Astrocyte (in vitro differentiated cells and primary cell): ENCODE measurements around the gene DNAH6. TPM values are rescaled to one million over a fixed set of nuclear protein-coding genes. Genes with fewer than 3 reads are reported as not detected.

Source experiments
- DNase-seq: peaks from one replicate; pipeline ENCODE4 v3.0.0-alpha.2; 2010; ENCODE audit warnings: low read depth
- FAIRE-seq: peaks from 2 replicates; lab custom pipeline; 2011; peaks lifted over from hg19 to GRCh38; lab: Jason Lieb, UNC
- H2AFZ ChIP-seq: 2 replicates; pipeline ENCODE4 v1.6.0; 2012; ENCODE audit warnings: low read depth, low read length, inconsistent platforms
- H3K27ac ChIP-seq: 2 replicates; pipeline ENCODE4 v1.5.1; 2011; ENCODE audit warnings: low read depth, low read length, inconsistent platforms
- H3K27me3 ChIP-seq: 2 replicates; pipeline ENCODE4 v1.6.0; 2011; ENCODE audit warnings: low read length, inconsistent platforms; ENCODE audit not compliant: insufficient read depth
- H3K36me3 ChIP-seq: 2 replicates; pipeline ENCODE4 v1.5.1; 2011; ENCODE audit warnings: low read length, inconsistent platforms; ENCODE audit not compliant: insufficient read depth
- H3K4me1 ChIP-seq: 2 replicates; pipeline ENCODE4 v1.5.1; 2011; ENCODE audit warnings: low read length, inconsistent platforms; ENCODE audit not compliant: insufficient read depth
- H3K4me2 ChIP-seq: 2 replicates; pipeline ENCODE4 v1.6.0; 2012; ENCODE audit warnings: low read length, inconsistent platforms
- H3K4me3 ChIP-seq: 2 replicates; pipeline ENCODE4 v1.5.1; 2011; ENCODE audit warnings: low read depth, mild to moderate bottlenecking, low read length, inconsistent platforms; ENCODE audit not compliant: insufficient read depth
- H3K79me2 ChIP-seq: 2 replicates; pipeline ENCODE4 v1.6.0; 2012; ENCODE audit warnings: mild to moderate bottlenecking, low read length, inconsistent platforms; ENCODE audit not compliant: insufficient read depth
- H3K9ac ChIP-seq: 2 replicates; pipeline ENCODE4 v1.6.0; 2012; ENCODE audit warnings: mild to moderate bottlenecking, low read length, inconsistent platforms
- H3K9me3 ChIP-seq: 2 replicates; pipeline ENCODE4 v1.5.1; 2012; ENCODE audit warnings: low read depth, mild to moderate bottlenecking, low read length, inconsistent platforms; ENCODE audit not compliant: insufficient read depth
- H4K20me1 ChIP-seq: 2 replicates; pipeline ENCODE4 v1.6.0; 2012; ENCODE audit warnings: low read length, inconsistent platforms; ENCODE audit not compliant: insufficient read depth
- H3K27ac Mint-ChIP-seq: one replicate; pipeline ENCODE4 v1.8.0; 2021; ENCODE audit warnings: mild to moderate bottlenecking, mixed read lengths; ENCODE audit not compliant: unreplicated experiment
- H3K27me3 Mint-ChIP-seq: one replicate; pipeline ENCODE4 v1.8.0; 2021; ENCODE audit warnings: low read depth, mixed read lengths; ENCODE audit not compliant: unreplicated experiment
- H3K36me3 Mint-ChIP-seq: one replicate; pipeline ENCODE4 v1.8.0; 2021; ENCODE audit warnings: low read depth, mixed read lengths; ENCODE audit not compliant: unreplicated experiment
- H3K4me1 Mint-ChIP-seq: one replicate; pipeline ENCODE4 v1.8.0; 2021; ENCODE audit warnings: low read depth, mixed read lengths; ENCODE audit not compliant: unreplicated experiment
- H3K4me3 Mint-ChIP-seq: one replicate; pipeline ENCODE4 v1.8.0; 2021; ENCODE audit warnings: mild to moderate bottlenecking, moderate library complexity, mixed read lengths; ENCODE audit not compliant: unreplicated experiment
- H3K9me3 Mint-ChIP-seq: one replicate; pipeline ENCODE4 v1.8.0; 2021; ENCODE audit warnings: mild to moderate bottlenecking, mixed read lengths; ENCODE audit not compliant: unreplicated experiment
- CTCF ChIP-seq: IDR thresholded peaks from 2 replicates; pipeline ENCODE4 v1.5.1; 2011; ENCODE audit warnings: low read depth, mild to moderate bottlenecking, inconsistent platforms, low read length, moderate library complexity; ENCODE audit not compliant: insufficient read depth
- EZH2 ChIP-seq: IDR thresholded peaks from 2 replicates; pipeline ENCODE4 v1.6.1; 2012; ENCODE audit warnings: mild to moderate bottlenecking, low read length, inconsistent platforms; ENCODE audit not compliant: insufficient read depth
- total RNA-seq: library from RNA; stranded (reverse); gene quantifications from 2 replicates; pipeline ENCODE4 v1.2.1, GENCODE V29; 2021

Gene DNAH6
- total RNA-seq, 1 donor from 2014 or later, result 0.20 TPM

- no peaks in the 10 kb centered on the region for H3K27me3 Mint-ChIP-seq
- Histone ChIP-seq H4K20me1 (no peaks in the 10 kb centered on the region), H3K4me3 (no peak overlapping the region), H3K4me2 (no peak overlapping the region), H3K4me1 (peaks cover 5% of the 10 kb centered on the region), H3K27me3 (no peaks in the 10 kb centered on the region), H3K36me3 (no peaks in the 10 kb centered on the region), H3K9me3 (no peaks in the 10 kb centered on the region), H3K9ac (no peak overlapping the region), H3K79me2 (no peaks in the 10 kb centered on the region), H3K27ac (no peak overlapping the region), H2AFZ (no peak overlapping the region)
- H3K27ac Mint-ChIP-seq, result no peak overlapping the region
- DNase-seq (no peak), FAIRE-seq (no peak)
- no peaks in the 10 kb centered on the region for H3K4me1 Mint-ChIP-seq
- no peak for TF ChIP-seq CTCF
- no peak for TF ChIP-seq EZH2
- no peaks in the 10 kb centered on the region for H3K36me3 Mint-ChIP-seq
- no peak overlapping the region for H3K4me3 Mint-ChIP-seq
- no peaks in the 10 kb centered on the region for H3K9me3 Mint-ChIP-seq
Observed at GRCh38 chr2:84711651-84712050, 195.4 kb downstream of the DNAH6 start.

- H3K9ac ChIP-seq, result no peak overlapping the region
- H3K27ac ChIP-seq, result no peak overlapping the region
- DNase-seq (no peak), FAIRE-seq (no peak)
- no peaks in the 10 kb centered on the region for H3K27me3 ChIP-seq
- TF ChIP-seq CTCF (no peak), EZH2 (no peak)
- Mint-ChIP-seq H3K36me3 (no peaks in the 10 kb centered on the region), H3K27me3 (peaks cover 2% of the 10 kb centered on the region), H3K4me3 (no peak overlapping the region), H3K27ac (no peak overlapping the region), H3K9me3 (no peaks in the 10 kb centered on the region), H3K4me1 (peaks cover 2% of the 10 kb centered on the region)
- no peak overlapping the region for H3K4me3 ChIP-seq
- H3K9me3 ChIP-seq, result no peaks in the 10 kb centered on the region
- H2AFZ ChIP-seq, result no peak overlapping the region
- no peaks in the 10 kb centered on the region for H3K79me2 ChIP-seq
- peaks cover 5% of the 10 kb centered on the region for H3K4me1 ChIP-seq
- H3K4me2 ChIP-seq, result no peak overlapping the region
- H4K20me1 ChIP-seq, result no peaks in the 10 kb centered on the region
- no peaks in the 10 kb centered on the region for H3K36me3 ChIP-seq
Observed at GRCh38 chr2:84713441-84713840, 197.1 kb downstream of the DNAH6 start.

GRCh38 chr2:84716564-84716963 lies 200.3 kb downstream of the DNAH6 start:
- TF ChIP-seq EZH2, result no peak
- FAIRE-seq, result no peak

More at GRCh38 chr2:84716564-84716963, 200.3 kb downstream of the DNAH6 start:
- DNase-seq, result no peak
- H3K4me1 ChIP-seq, result peaks cover 5% of the 10 kb centered on the region
- no peaks in the 10 kb centered on the region for H4K20me1 ChIP-seq
- Mint-ChIP-seq H3K4me3 (no peak overlapping the region), H3K27me3 (peaks cover 2% of the 10 kb centered on the region), H3K9me3 (peaks cover 2% of the 10 kb centered on the region), H3K4me1 (peaks cover 2% of the 10 kb centered on the region), H3K27ac (no peak overlapping the region), H3K36me3 (no peaks in the 10 kb centered on the region)
- no peaks in the 10 kb centered on the region for H3K36me3 ChIP-seq
- no peaks in the 10 kb centered on the region for H3K79me2 ChIP-seq
- H3K27ac ChIP-seq, result no peak overlapping the region
- H2AFZ ChIP-seq, result no peak overlapping the region
- no peak overlapping the region for H3K4me2 ChIP-seq
- H3K4me3 ChIP-seq, result no peak overlapping the region
- no peaks in the 10 kb centered on the region for H3K27me3 ChIP-seq
- H3K9me3 ChIP-seq, result no peaks in the 10 kb centered on the region
- H3K9ac ChIP-seq, result no peak overlapping the region
